Measurements from ENCODE around the gene CD2. TPM values are rescaled to one million over a fixed set of nuclear protein-coding genes. Genes with fewer than 3 reads are reported as not detected.

CD2 gene
- total RNA-seq, 4 donors from 2014 or later = 0.16 TPM; not detected in 3

DNA sequence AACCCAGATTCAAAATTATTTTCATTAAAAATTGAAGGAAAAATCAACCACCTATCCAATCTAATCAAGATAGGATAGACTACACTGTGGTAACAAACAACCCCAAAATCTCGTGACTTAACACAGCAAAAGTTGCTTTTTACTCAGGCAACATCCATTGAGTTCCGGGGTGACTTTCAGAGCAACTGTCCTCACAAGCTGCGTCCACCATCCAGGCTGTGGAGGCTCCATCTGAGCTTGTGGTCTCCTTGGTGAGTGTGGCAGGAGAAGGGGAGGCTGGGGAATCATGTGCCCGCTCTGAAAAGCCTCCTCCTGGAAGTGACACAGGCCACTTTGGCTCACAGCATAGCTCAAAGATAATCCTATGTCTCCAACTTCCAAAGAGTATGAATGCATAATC, 52.4 kb downstream of the CD2 start:
- intact Hi-C loops (cut with DNase I; ENCODE audit: low total_unique reads) = no loop called here

DNA sequence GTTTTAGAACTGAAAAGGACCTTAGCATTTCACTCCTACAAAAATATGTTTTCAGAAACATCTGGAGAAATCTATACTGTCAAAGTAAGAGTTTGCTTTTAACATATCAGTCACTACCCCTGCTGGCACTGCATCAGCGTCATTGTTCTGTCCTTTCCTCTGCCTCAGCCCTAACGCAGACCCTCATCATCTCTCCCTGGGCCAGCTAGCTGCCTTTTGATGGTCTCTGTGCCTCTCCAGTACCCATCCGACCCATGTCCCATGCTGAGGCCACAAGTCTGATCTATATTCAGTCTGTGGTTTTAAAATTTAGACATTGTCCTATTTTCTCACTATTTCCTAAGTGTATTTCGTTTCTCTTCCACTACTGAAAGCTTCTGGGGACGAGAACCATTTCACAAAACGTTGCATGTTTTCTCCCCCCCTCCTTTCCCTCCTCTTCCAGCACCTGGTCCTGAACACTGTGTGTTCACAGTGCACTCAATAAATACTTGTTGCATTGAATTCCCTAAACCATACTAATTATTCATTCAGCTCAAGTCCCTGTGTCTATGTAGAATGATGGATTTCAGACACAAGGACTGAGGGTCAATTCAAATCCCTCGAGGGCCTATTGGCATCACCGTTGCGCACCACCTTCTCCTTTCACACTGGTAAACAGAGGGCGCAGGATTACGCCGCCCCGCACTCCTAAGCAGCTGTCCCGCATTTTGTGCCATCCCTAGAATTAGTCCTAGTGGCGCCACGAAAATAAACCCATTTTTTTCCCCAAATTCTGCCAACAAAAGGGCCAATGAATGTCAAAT, 53.4 kb downstream of the CD2 start:
- Histone ChIP-seq H3K27ac (no peak overlapping the region), H3K4me1 (peaks cover 0 to 8% of the 10 kb centered on the region in 2 donors), H3K9me3 (no peaks in the 10 kb centered on the region), H3K4me3 (no peak overlapping the region), H3K36me3 (no peaks in the 10 kb centered on the region), H3K27me3 (no peaks in the 10 kb centered on the region)
- DNase-seq (no peak), ATAC-seq (no peak)
- no peak for TF ChIP-seq CTCF (IDR thresholded peaks at IDR 0.05 in 4 of 5, conservative IDR thresholded peaks at IDR 0.05 in 1 of 5)
- in situ Hi-C loops (cut with MboI; ENCODE audit: low sequenced_read_pairs in 4 of 4) (no loop called here), intact Hi-C loops (cut with DNase I; ENCODE audit: low total_unique reads) (no loop called here)

More for the DNA sequence above, 52.4 kb downstream of the CD2 start:
- DNase-seq = no peak
- in situ Hi-C loops (cut with MboI; ENCODE audit: low sequenced_read_pairs in 4 of 4) = no loop called here
- H3K4me3 ChIP-seq = no peak overlapping the region
- H3K4me1 ChIP-seq = peaks cover 0 to 8% of the 10 kb centered on the region in 2 donors
- H3K36me3 ChIP-seq = no peaks in the 10 kb centered on the region
- no peak for ATAC-seq
- H3K27me3 ChIP-seq = no peaks in the 10 kb centered on the region
- no peak for TF ChIP-seq CTCF (IDR thresholded peaks at IDR 0.05 in 4 of 5, conservative IDR thresholded peaks at IDR 0.05 in 1 of 5)
- no peak for TF ChIP-seq POLR2A (IDR thresholded peaks at IDR 0.05)
- H3K27ac ChIP-seq = no peak overlapping the region
- H3K9me3 ChIP-seq = no peaks in the 10 kb centered on the region

DNA sequence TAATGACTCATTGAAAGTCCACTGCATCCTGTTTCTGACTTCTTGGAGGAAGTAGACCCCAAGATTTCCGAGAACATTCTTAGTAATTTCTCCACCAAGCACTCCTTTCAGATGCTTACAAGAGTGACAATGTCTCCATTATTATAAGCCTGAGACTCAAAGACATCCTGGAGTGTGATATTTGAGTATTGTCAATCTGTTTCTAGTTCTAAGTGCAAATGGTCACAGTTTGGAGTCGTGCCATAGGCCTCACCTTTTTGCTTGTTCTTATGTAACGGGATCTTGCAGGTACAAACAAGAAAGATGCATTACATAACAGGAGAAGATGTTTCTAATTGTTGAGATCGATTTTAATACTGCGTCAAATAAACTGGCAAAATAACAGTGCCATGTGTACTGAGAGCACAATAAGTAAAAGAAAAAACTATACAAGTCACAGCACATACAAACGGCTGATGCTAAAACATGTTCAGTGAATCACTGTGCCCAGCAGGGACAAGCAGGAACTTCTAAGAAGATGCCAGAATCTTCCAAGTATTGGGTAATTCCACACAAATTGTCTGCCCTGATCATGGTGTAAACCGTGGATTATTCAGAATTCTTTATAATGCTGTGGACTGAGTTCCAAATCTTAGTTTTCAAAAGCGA, 54.1 kb downstream of the CD2 start:
- in situ Hi-C loops (cut with MboI; ENCODE audit: low sequenced_read_pairs in 4 of 4) = no loop called here
- intact Hi-C loops (cut with DNase I; ENCODE audit: low total_unique reads) = no loop called here
- H3K36me3 ChIP-seq = no peaks in the 10 kb centered on the region
- no peak overlapping the region for H3K4me3 ChIP-seq
- H3K27ac ChIP-seq = no peak overlapping the region
- peaks cover 0 to 8% of the 10 kb centered on the region in 2 donors for H3K4me1 ChIP-seq
- TF ChIP-seq POLR2A (IDR thresholded peaks at IDR 0.05) (no peak), CTCF (IDR thresholded peaks at IDR 0.05 in 4 of 5, conservative IDR thresholded peaks at IDR 0.05 in 1 of 5) (no peak)
- no peaks in the 10 kb centered on the region for H3K27me3 ChIP-seq
- ATAC-seq (no peak), DNase-seq (no peak)
- H3K9me3 ChIP-seq = no peaks in the 10 kb centered on the region

DNA sequence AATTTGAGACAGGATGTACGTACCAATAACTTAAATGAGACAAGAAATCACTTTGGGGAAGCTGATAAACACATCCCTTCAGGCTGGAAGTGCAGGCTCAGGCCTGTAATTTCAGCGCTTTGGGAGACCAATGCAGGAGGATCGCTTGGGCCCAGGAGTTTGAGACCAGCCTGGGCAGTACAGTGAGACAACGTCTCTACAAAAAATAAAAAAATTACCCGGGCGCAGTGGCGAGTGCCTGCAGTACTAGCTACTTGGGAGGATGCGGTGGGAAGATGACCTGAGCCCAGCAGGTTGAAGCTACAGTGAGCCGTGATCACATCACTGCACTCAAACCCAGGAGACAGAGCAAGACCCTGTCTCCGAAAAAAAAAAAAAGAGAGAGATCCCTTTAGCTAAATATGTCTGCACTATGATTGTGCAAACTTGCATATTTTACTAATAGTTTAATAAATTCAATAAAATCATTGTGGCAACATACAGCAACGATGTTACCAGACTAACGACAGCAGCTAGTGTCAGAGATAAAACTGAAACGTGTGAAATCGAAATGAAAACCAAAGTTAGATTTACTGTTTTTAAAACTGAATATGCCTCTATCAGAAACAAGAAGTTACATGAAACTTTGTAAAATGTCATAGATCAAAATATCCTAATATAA, 54.7 kb downstream of the CD2 start:
- DNase-seq = no peak
- in situ Hi-C loops (cut with MboI; ENCODE audit: low sequenced_read_pairs in 4 of 4) = no loop called here
- TF ChIP-seq CTCF (IDR thresholded peaks at IDR 0.05 in 4 of 5, conservative IDR thresholded peaks at IDR 0.05 in 1 of 5) = no peak
- TF ChIP-seq POLR2A (IDR thresholded peaks at IDR 0.05) = no peak

More for the DNA sequence above, 54.7 kb downstream of the CD2 start:
- H3K27me3 ChIP-seq = no peaks in the 10 kb centered on the region
- H3K4me3 ChIP-seq = no peak overlapping the region
- no peak for ATAC-seq
- H3K36me3 ChIP-seq = no peaks in the 10 kb centered on the region
- intact Hi-C loops (cut with DNase I; ENCODE audit: low total_unique reads) = no loop called here
- H3K9me3 ChIP-seq = no peaks in the 10 kb centered on the region
- H3K27ac ChIP-seq = no peak overlapping the region
- peaks cover 0 to 8% of the 10 kb centered on the region in 2 donors for H3K4me1 ChIP-seq
